ENCODE measurements around the gene NUTM1. TPM values are rescaled to one million over a fixed set of nuclear protein-coding genes. Genes with fewer than 3 reads are reported as not detected.

Gene NUTM1
- total RNA-seq, 1 experiment from 2014 or later: 0.26 TPM

DNA sequence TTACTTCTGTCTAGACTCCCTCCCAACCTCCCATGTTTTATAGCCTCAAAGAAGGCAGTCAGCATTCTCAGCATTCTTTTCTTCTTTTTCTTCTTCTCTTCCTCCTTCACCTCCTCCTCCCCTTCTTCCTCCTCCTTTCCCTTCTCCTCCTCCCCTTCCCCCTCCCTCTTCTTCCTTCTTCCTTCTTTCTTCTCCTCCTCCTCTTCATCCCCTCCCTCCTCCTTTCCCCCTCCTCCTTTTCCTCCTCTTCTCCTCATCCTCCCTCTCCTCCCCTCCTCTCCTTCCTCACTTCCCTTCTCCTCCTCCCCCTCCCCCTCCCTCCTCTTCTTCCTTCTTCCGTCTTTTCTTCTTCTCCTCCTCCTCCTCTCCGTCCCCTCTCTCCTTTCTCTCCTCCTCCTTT is 27.5 kb downstream of the NUTM1 start:
- H4K8ac ChIP-seq (replicated peaks; ENCODE audit: insufficient read length, low read depth, low read length): no peak overlapping the region
- no CpG with 5 or more reads among the region's 2 CpGs for WGBS (ENCODE audit: extremely low coverage, insufficient read length, low lambda C conversion rate)
- H3K23me2 ChIP-seq (ENCODE audit: insufficient read length, low read depth, low read length, poor library complexity, severe bottlenecking): peaks cover 12% of the 10 kb centered on the region
- no peak overlapping the region for H2BK5ac ChIP-seq (ENCODE audit: insufficient read length, low read length)
- H2BK12ac ChIP-seq (ENCODE audit: insufficient read length, low read depth, low read length): no peak overlapping the region
- no peak overlapping the region for H3K27ac Mint-ChIP-seq
- H3K4ac ChIP-seq (ENCODE audit: low read depth, low read length): no peak overlapping the region
- peaks cover 6 to 19% (median 16%) of the 10 kb centered on the region in 3 experiments; a peak in 5 of 7 replicates for H3K36me3 Mint-ChIP-seq (ENCODE audit: insufficient read depth in 1 of 3, low read depth in 3 of 3)
- H2BK15ac ChIP-seq (ENCODE audit: low read depth, low read length): no peak overlapping the region
- no peak overlapping the region for H3K56ac ChIP-seq (ENCODE audit: insufficient read length, low read depth, low read length)
- H4K91ac ChIP-seq (ENCODE audit: insufficient read length, low read depth, low read length): no peak overlapping the region
- H3K14ac ChIP-seq (ENCODE audit: insufficient read depth, low read length): no peak overlapping the region
- H2BK20ac ChIP-seq (ENCODE audit: low read depth, low read length, poor library complexity, severe bottlenecking): no peak overlapping the region
- H3K9ac ChIP-seq (ENCODE audit: extremely low read depth, insufficient read length, low read length): no peak overlapping the region
- H3K79me1 ChIP-seq (ENCODE audit: insufficient read depth, low read depth, low read length, poor library complexity, severe bottlenecking): peaks cover 1% of the 10 kb centered on the region
- H3K79me2 ChIP-seq (ENCODE audit: insufficient read depth, low read length): peaks cover 2% of the 10 kb centered on the region; the same call in 1 of the 2 replicates
- no peaks in the 10 kb centered on the region for H4K20me1 ChIP-seq (ENCODE audit: control insufficient read depth, insufficient read depth, insufficient read length)
- no peak overlapping the region for H3K18ac ChIP-seq (ENCODE audit: insufficient read length, low read depth, low read length)
- H3K4me2 ChIP-seq (ENCODE audit: insufficient read depth, insufficient read length, low read length): no peak overlapping the region
- no peak for DNase-seq
- peaks cover 2% of the 10 kb centered on the region; the same call in 1 of the 2 replicates for H3K4me1 ChIP-seq (ENCODE audit: insufficient read depth, low read length)
- no peak overlapping the region for H3T11ph ChIP-seq (ENCODE audit: low read length)
- no peak overlapping the region for H4K5ac ChIP-seq (ENCODE audit: insufficient read length, low read depth, low read length)
- no peak overlapping the region for H2AK5ac ChIP-seq (ENCODE audit: insufficient read length, low read length)
- peaks cover 14 to 16% of the 10 kb centered on the region in 2 experiments for H3K4me1 Mint-ChIP-seq
- no peak overlapping the region for H3K4me3 Mint-ChIP-seq
- H3K9me3 ChIP-seq (ENCODE audit: control insufficient read depth, low read depth, low read length): no peaks in the 10 kb centered on the region
- H3K27me3 Mint-ChIP-seq (ENCODE audit: low read depth): no peaks in the 10 kb centered on the region; the same call in none of the 2 replicates
- no peak overlapping the region for H2AFZ ChIP-seq (ENCODE audit: low read length)
- H2BK120ac ChIP-seq (ENCODE audit: low read depth, low read length, poor library complexity, severe bottlenecking): no peak overlapping the region
- H3K23ac ChIP-seq (ENCODE audit: insufficient read length, low read depth, low read length): no peak overlapping the region
- TF ChIP-seq, protein P1, sequence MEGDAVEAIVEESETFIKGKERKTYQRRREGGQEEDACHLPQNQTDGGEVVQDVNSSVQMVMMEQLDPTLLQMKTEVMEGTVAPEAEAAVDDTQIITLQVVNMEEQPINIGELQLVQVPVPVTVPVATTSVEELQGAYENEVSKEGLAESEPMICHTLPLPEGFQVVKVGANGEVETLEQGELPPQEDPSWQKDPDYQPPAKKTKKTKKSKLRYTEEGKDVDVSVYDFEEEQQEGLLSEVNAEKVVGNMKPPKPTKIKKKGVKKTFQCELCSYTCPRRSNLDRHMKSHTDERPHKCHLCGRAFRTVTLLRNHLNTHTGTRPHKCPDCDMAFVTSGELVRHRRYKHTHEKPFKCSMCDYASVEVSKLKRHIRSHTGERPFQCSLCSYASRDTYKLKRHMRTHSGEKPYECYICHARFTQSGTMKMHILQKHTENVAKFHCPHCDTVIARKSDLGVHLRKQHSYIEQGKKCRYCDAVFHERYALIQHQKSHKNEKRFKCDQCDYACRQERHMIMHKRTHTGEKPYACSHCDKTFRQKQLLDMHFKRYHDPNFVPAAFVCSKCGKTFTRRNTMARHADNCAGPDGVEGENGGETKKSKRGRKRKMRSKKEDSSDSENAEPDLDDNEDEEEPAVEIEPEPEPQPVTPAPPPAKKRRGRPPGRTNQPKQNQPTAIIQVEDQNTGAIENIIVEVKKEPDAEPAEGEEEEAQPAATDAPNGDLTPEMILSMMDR (conservative IDR thresholded peaks at IDR 0.05): no peak
- H3K27me3 ChIP-seq (ENCODE audit: insufficient read depth, low read length): no peaks in the 10 kb centered on the region
- H3K27ac ChIP-seq (ENCODE audit: insufficient read length, low read depth, low read length): no peak overlapping the region
- peaks cover 18 to 23% of the 10 kb centered on the region in 2 experiments for H3K9me3 Mint-ChIP-seq

All from H9 (cell line).